HCT116 (cell line): ENCODE data around the gene IGFBPL1.
"Not testable (repeated sequence)": the region's sequence is repeated elsewhere in the genome, so short reads cannot be mapped to it uniquely, and the experiment has no call there.

Experiments used
- JUND ChIP-seq: IDR thresholded peaks from 2 replicates; pipeline ENCODE4 v1.6.1; 2012
- TF ChIP-seq, protein P1 (sequence below), 3 experiments: fragments of 200-600 bp in 1 of 3; sonication (generic) in 1 of 3; IDR thresholded peaks in 2 of 3; conservative IDR thresholded peaks in 1 of 3; 2 replicates each; pipeline ENCODE4 v1.5.1; 2012 to 2017; ENCODE audit warnings: low read depth in 2 of 3, low read length in 2 of 3, antibody characterized with exemption in 1 of 3, borderline replicate concordance in 1 of 3, control low read depth in 1 of 3, mild to moderate bottlenecking in 1 of 3, mixed read lengths in 1 of 3, mixed run types in 1 of 3, moderate library complexity in 1 of 3; ENCODE audit not compliant: insufficient read depth in 1 of 3

DNA sequence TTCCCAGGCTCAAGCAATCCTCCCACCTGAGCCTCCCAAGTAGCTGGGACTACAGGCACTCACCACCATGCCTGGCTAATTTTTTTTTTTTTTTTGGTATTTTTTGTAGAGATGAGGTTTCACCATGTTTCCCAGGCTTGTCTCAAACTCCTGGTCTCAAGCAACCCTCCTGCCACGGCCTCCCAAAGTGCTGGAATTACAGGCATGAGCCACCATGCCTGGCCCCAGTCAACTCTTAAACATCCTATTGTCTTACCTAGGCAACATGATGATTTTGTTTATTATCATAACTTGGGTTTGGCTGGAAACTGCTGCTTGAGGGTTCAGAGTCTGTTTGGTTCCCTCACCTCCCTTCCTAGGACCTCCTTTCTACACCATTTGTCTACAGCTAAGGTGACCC, 25.1 kb downstream of the IGFBPL1 start:
- TF ChIP-seq, protein P1, sequence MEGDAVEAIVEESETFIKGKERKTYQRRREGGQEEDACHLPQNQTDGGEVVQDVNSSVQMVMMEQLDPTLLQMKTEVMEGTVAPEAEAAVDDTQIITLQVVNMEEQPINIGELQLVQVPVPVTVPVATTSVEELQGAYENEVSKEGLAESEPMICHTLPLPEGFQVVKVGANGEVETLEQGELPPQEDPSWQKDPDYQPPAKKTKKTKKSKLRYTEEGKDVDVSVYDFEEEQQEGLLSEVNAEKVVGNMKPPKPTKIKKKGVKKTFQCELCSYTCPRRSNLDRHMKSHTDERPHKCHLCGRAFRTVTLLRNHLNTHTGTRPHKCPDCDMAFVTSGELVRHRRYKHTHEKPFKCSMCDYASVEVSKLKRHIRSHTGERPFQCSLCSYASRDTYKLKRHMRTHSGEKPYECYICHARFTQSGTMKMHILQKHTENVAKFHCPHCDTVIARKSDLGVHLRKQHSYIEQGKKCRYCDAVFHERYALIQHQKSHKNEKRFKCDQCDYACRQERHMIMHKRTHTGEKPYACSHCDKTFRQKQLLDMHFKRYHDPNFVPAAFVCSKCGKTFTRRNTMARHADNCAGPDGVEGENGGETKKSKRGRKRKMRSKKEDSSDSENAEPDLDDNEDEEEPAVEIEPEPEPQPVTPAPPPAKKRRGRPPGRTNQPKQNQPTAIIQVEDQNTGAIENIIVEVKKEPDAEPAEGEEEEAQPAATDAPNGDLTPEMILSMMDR (IDR thresholded peaks at IDR 0.05 in 2 of 3, conservative IDR thresholded peaks at IDR 0.05 in 1 of 3; ENCODE audit: borderline replicate concordance in 1 of 3, insufficient read depth in 1 of 3, low read depth in 2 of 3, low read length in 2 of 3): not testable (repeated sequence)
- TF ChIP-seq JUND: not testable (repeated sequence)
